SHP77 (cell line): ENCODE data around the gene ADAMTS10.
"Not testable (repeated sequence)": the region's sequence is repeated elsewhere in the genome, so short reads cannot be mapped to it uniquely, and the experiment has no call there.

Experiments used
- DNase-seq, 2 experiments: peaks; one replicate each; lab custom pipeline; 2025; lab: John Stamatoyannopoulos, UW

The ADAMTS10 gene

DNA sequence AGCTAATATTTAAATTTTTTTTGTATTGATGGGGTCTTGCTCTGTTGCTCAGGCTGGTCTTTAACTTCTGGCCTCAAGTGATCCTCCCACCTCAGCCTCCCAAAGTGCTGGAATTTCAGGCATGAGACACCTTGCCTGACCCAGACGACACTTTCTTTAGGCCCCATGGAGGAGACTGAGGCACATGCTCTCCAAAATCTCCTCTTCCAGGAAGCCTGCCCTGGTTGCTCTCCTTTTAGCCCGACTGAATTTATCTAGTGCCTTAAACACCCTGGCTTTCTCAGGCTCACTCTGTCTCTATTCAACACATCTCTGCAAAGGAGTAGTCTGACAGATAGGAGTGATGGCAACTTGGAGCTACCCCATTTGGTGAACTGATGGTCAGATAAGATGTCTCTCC lies 52.2 kb downstream of the ADAMTS10 start:
- DNase-seq: no peak

DNA sequence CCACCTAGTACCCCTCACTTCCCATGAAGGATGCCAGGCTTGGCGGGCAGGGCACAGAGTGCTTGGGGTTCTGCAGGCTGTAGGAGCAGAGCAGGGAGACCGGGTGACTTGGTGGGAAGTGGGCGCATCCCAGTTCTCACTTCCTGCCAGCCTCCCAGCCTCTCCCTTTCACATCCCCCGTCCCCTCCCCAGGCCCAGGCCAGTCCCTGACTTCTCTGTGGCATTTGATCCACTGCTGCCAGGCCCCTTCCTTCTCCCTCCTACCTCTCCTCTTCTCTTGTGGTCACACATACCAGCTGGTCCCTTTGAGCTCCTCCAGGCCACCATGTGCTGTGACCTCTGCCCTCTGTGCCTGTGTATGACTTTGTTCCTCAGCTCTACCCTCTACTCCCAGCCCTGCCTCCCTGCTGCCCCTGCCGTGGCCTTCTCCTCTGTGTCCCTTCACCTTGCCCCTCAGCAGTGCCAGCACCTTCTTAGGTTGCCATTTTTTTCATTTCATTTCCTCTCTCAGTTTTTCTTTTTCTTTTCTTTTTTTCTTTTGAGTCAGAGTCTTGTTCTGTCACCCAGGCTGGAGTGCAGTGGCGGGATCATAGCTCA lies 52.8 kb downstream of the ADAMTS10 start:
- DNase-seq: no peak

- not testable (repeated sequence) for DNase-seq
These were observed 56.8 kb downstream of the ADAMTS10 start for GRCh38 chr19:8553729-8554128.

DNA sequence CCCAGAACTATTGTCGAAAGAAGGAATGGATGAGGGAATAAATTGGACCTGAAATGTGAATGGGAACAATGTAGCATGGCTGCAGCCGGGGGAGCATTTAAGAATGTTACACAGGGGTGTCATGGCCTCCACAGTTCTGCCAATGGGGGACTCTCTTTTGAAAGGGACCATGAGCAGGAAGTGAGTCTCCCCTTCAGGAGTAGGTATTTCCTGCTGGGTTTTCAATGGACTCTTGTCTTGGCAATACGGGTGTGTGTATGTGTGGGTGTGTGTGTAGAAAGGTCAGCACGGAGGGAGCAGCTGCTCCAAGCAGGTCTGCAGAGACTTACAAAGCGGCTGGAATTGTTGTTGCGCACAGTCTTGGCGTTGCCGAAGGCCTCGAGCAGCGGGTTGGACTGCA lies 57.7 kb downstream of the ADAMTS10 start:
- peak; percentile 6 to 9 for DNase-seq

DNA sequence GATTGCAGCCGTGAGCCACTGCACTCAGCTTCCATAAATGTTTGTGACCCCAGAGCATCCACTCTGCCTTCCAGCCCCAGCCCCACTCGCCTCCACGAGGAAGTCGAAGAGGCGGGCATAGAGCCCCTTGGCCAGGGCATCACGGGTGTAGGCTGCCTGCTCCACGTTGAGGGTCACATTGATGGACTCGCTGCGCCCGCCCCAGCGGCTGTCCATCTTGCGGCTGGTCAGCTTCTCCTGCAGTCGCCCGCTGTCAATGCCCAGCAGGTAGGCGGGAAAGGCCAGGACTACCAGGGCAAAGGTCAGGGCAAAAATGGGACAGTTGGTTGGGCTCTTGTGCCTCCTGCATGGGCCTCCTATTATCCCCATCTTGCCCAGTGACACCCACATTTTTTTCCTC lies 60.4 kb downstream of the ADAMTS10 start:
- no peak for DNase-seq

- no peak for DNase-seq
These were observed 64.8 kb downstream of the ADAMTS10 start for GRCh38 chr19:8545743-8546142.

- DNase-seq: no peak
These were observed 66.3 kb downstream of the ADAMTS10 start for GRCh38 chr19:8544168-8544567.

DNA sequence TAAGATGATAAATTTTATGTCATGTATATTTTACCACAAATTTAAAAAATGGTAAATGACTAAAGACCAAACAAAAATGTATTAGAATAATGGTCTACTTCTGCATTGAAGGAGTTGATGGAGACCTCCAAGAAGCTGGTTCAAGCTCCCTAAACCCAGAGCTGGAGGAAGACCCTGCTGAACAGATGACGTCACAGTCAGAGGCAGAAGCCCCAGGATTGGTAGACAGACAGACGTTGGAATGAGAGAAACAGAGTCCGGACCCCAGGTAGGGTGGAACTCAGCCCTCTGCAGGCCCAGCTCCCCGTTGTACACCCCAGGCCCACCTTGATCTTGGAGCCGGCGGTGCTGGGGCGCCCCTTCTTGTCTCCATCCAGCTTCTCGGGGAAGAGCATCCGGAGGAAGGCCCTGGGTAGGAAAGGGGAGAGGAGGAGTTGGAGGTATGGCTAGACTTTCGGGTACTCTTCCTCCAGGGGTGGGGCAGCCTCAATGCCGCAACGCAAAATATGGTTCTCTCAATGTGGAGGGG lies 70.8 kb downstream of the ADAMTS10 start:
- DNase-seq: no peak

DNA sequence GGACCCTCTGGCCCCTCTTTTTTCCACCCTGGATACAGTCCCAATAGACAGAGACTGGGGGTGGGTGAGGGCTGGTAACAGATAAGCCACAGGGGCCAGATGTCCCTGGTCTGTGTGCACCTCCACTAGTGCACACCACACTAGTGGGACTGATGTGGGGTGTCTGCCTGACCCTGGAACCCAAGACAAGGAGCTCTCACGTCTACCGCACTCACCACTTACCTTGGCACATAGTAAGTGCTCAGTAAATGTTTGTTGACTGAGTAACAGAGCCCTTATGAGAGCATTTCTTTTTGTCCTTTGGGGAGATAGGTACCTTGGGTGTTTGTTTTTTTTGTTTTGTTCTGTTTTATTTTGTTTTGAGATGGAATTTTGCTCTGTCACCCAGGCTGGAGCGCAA lies 73.4 kb downstream of the ADAMTS10 start:
- no peak for DNase-seq

- no peak for DNase-seq
These were observed 74.2 kb downstream of the ADAMTS10 start for GRCh38 chr19:8536282-8536681.

GRCh38 chr19:8532225-8532624 lies 78.3 kb downstream of the ADAMTS10 start:
- DNase-seq: no peak

- DNase-seq: no peak
These were observed 79.0 kb downstream of the ADAMTS10 start for GRCh38 chr19:8531470-8531869.
